KMS-11 (cell line): ENCODE measurements around the gene CASP3.
"Not testable (repeated sequence)": the region's sequence is repeated elsewhere in the genome, so short reads cannot be mapped to it uniquely, and the experiment has no call there.

Source experiments
- H2AFZ ChIP-seq: fragments of 200-600 bp; sonication (generic); 2 replicates; pipeline ENCODE4 v1.6.1; 2016; ENCODE audit warnings: antibody characterized with exemption, mixed run types, low read depth
- H3K27ac ChIP-seq: fragments of 200-600 bp; sonication (generic); 2 replicates; pipeline ENCODE4 v1.6.1; 2016; ENCODE audit warnings: mild to moderate bottlenecking, mixed run types
- H3K27me3 ChIP-seq: fragments of 200-600 bp; sonication (generic); 2 replicates; pipeline ENCODE4 v1.6.1; 2017; ENCODE audit warnings: mild to moderate bottlenecking, low read depth, mixed run types, moderate library complexity; ENCODE audit not compliant: insufficient read depth
- H3K36me3 ChIP-seq: fragments of 200-600 bp; sonication (generic); 2 replicates; pipeline ENCODE4 v1.6.1; 2017; ENCODE audit warnings: mild to moderate bottlenecking, mixed run types; ENCODE audit not compliant: insufficient read depth
- H3K4me1 ChIP-seq: fragments of 200-600 bp; sonication (generic); 2 replicates; pipeline ENCODE4 v1.6.1; 2016; ENCODE audit warnings: mild to moderate bottlenecking, low read depth, mixed run types; ENCODE audit not compliant: poor library complexity, severe bottlenecking
- H3K4me2 ChIP-seq: fragments of 200-600 bp; sonication (generic); 2 replicates; pipeline ENCODE4 v1.7.0; 2016; ENCODE audit warnings: mild to moderate bottlenecking, mixed run types
- H3K4me3 ChIP-seq: fragments of 200-600 bp; sonication (generic); IDR thresholded peaks from 2 replicates; pipeline ENCODE4 v1.6.1; 2017; ENCODE audit warnings: low read depth, low read length, mixed read lengths; ENCODE audit not compliant: insufficient read depth
- H3K79me2 ChIP-seq: fragments of 200-600 bp; sonication (generic); 2 replicates; pipeline ENCODE4 v1.6.1; 2016; ENCODE audit warnings: low read depth, mixed run types; ENCODE audit not compliant: insufficient read depth
- H3K9ac ChIP-seq: fragments of 200-600 bp; sonication (generic); 2 replicates; pipeline ENCODE4 v1.6.1; 2016; ENCODE audit warnings: mild to moderate bottlenecking, mixed run types
- H4K20me1 ChIP-seq: fragments of 200-600 bp; sonication (generic); 2 replicates; pipeline ENCODE4 v1.6.1; 2016; ENCODE audit warnings: mild to moderate bottlenecking, mixed run types; ENCODE audit not compliant: insufficient read depth
- CTCF ChIP-seq: fragments of 200-600 bp; sonication (generic); conservative IDR thresholded peaks from 2 replicates; pipeline ENCODE4 v1.6.1; 2017; ENCODE audit warnings: low read depth, mild to moderate bottlenecking, antibody characterized with exemption, low read length, moderate library complexity, mixed read lengths

Gene CASP3

GRCh38 chr4:184664445-184665210 lies 15.4 kb upstream of the CASP3 start:
- no peak overlapping the region for H2AFZ ChIP-seq
- H3K36me3 ChIP-seq: no peaks in the 10 kb centered on the region
- no peaks in the 10 kb centered on the region; the same call in 1 of the 2 replicates for H4K20me1 ChIP-seq
- no peak for TF ChIP-seq CTCF
- no peaks in the 10 kb centered on the region for H3K27me3 ChIP-seq
- no peak overlapping the region for H3K4me3 ChIP-seq
- no peaks in the 10 kb centered on the region for H3K79me2 ChIP-seq
- H3K4me1 ChIP-seq: peaks cover 25% of the 10 kb centered on the region
- no peak overlapping the region for H3K4me2 ChIP-seq
- no peak overlapping the region for H3K9ac ChIP-seq
- no peak overlapping the region for H3K27ac ChIP-seq

- Histone ChIP-seq H3K4me3 (no peak overlapping the region), H3K9ac (no peak overlapping the region), H4K20me1 (no peaks in the 10 kb centered on the region; the same call in 1 of the 2 replicates), H3K79me2 (no peaks in the 10 kb centered on the region), H3K27me3 (no peaks in the 10 kb centered on the region), H3K4me2 (no peak overlapping the region), H3K4me1 (peaks cover 13% of the 10 kb centered on the region), H3K36me3 (no peaks in the 10 kb centered on the region), H3K27ac (no peak overlapping the region), H2AFZ (no peak overlapping the region)
- no peak for TF ChIP-seq CTCF
These were observed 13.0 kb upstream of the CASP3 start for GRCh38 chr4:184662236-184662635.

- H2AFZ ChIP-seq: no peak overlapping the region
- no peak overlapping the region for H3K4me2 ChIP-seq
- no peaks in the 10 kb centered on the region for H3K27me3 ChIP-seq
- peaks cover under 1% of the 10 kb centered on the region for H3K4me1 ChIP-seq
- TF ChIP-seq CTCF: no peak
- H3K79me2 ChIP-seq: no peaks in the 10 kb centered on the region
- no peaks in the 10 kb centered on the region for H3K36me3 ChIP-seq
- H3K27ac ChIP-seq: no peak overlapping the region
- no peak overlapping the region for H3K9ac ChIP-seq
- no peaks in the 10 kb centered on the region; the same call in 1 of the 2 replicates for H4K20me1 ChIP-seq
- no peak overlapping the region for H3K4me3 ChIP-seq
These were observed 11.7 kb upstream of the CASP3 start for GRCh38 chr4:184660978-184661377.

GRCh38 chr4:184657820-184658219 lies 8.6 kb upstream of the CASP3 start:
- H3K79me2 ChIP-seq, H3K27me3 ChIP-seq, H3K4me1 ChIP-seq, H3K36me3 ChIP-seq, H3K27ac ChIP-seq, H3K4me2 ChIP-seq, H3K9ac ChIP-seq, H4K20me1 ChIP-seq, H2AFZ ChIP-seq, H3K4me3 ChIP-seq: not testable (repeated sequence)

- Histone ChIP-seq H3K36me3 (no peaks in the 10 kb centered on the region), H2AFZ (no peak overlapping the region), H3K4me2 (no peak overlapping the region), H4K20me1 (no peaks in the 10 kb centered on the region; the same call in 1 of the 2 replicates), H3K27ac (no peak overlapping the region), H3K4me3 (no peak overlapping the region), H3K4me1 (no peaks in the 10 kb centered on the region), H3K79me2 (no peaks in the 10 kb centered on the region), H3K27me3 (no peaks in the 10 kb centered on the region), H3K9ac (no peak overlapping the region)
- TF ChIP-seq CTCF: no peak
These were observed 7.9 kb upstream of the CASP3 start for GRCh38 chr4:184657144-184657543.
